H1 (cell line): ENCODE results near the gene CCR9. TPM values are rescaled to one million over a fixed set of nuclear protein-coding genes. Genes with fewer than 3 reads are reported as not detected.

Source experiments
- CTCF ChIA-PET: fragments of 300-600 bp; sonication (Branson Sonifier 250); formaldehyde crosslinking; loops from one replicate; lab custom pipeline; 2021; ENCODE audit not compliant: partially characterized antibody; lab: Charles Lee
- POLR2A ChIA-PET: fragments of 300-600 bp; sonication (Branson Sonifier 250); formaldehyde crosslinking; loops from one replicate; lab custom pipeline; 2021; ENCODE audit warnings: inconsistent platforms; ENCODE audit not compliant: partially characterized antibody; lab: Charles Lee
- DNase-seq, 2 experiments: peaks; one replicate each; pipeline versions ENCODE4 v3.0.0 to v3.0.0-alpha.2; 2010 to 2022; ENCODE audit warnings: low spot score in 2 of 2, low read depth in 1 of 2, mixed read lengths in 1 of 2
- FAIRE-seq: peaks from 2 replicates; lab custom pipeline; 2011; peaks lifted over from hg19 to GRCh38; lab: Jason Lieb, UNC
- H2AFZ ChIP-seq: 2 replicates; pipeline ENCODE4 v1.8.1; 2012; ENCODE audit warnings: low read length, inconsistent platforms
- H2AK5ac ChIP-seq: 2 replicates; pipeline ENCODE4 v1.6.1; 2013; ENCODE audit warnings: low read depth, low read length
- H2BK120ac ChIP-seq: replicated peaks from 2 replicates; pipeline ENCODE3; 2013; ENCODE audit warnings: low read depth, low read length, inconsistent platforms
- H2BK12ac ChIP-seq: 2 replicates; pipeline ENCODE4 v1.6.1; 2013; ENCODE audit warnings: low read depth, low read length
- H2BK15ac ChIP-seq: 2 replicates; pipeline ENCODE4 v1.6.1; 2013; ENCODE audit warnings: low read length
- H2BK20ac ChIP-seq: 2 replicates; pipeline ENCODE4 v1.6.1; 2013; ENCODE audit warnings: low read length
- H2BK5ac ChIP-seq: 2 replicates; pipeline ENCODE4 v1.6.1; 2013; ENCODE audit warnings: low read depth, low read length
- H3K14ac ChIP-seq: 2 replicates; pipeline ENCODE4 v1.6.1; 2013; ENCODE audit warnings: inconsistent platforms; ENCODE audit not compliant: insufficient read length
- H3K18ac ChIP-seq: 2 replicates; pipeline ENCODE4 v1.6.1; 2013; ENCODE audit warnings: low read length; ENCODE audit errors: extremely low read depth
- H3K23ac ChIP-seq: 2 replicates; pipeline ENCODE4 v1.6.1; 2013; ENCODE audit warnings: inconsistent platforms; ENCODE audit not compliant: insufficient read length
- H3K23me2 ChIP-seq: 2 replicates; pipeline ENCODE4 v1.6.1; 2013; ENCODE audit warnings: low read depth, low read length
- H3K27ac ChIP-seq: 2 replicates; pipeline ENCODE4 v1.6.1; 2011; ENCODE audit warnings: low read depth, low read length, inconsistent platforms
- H3K27me3 ChIP-seq, 4 experiments: replicated peaks in 1 of 4; 1 replicate in 1 of 4; 2 replicates in 3 of 4; pipeline versions ENCODE4 v1.6.1 to v1.8.1; 2011 to 2013; ENCODE audit warnings: low read length in 3 of 4, mild to moderate bottlenecking in 3 of 4, inconsistent platforms in 2 of 4, mixed read lengths in 2 of 4, moderate library complexity in 1 of 4; ENCODE audit not compliant: control insufficient read depth in 3 of 4, insufficient read depth in 3 of 4; ENCODE audit errors: extremely low read depth in 1 of 4
- H3K36me3 ChIP-seq, 4 experiments: 2 replicates each; pipeline versions ENCODE4 v1.6.1 to v1.8.1; 2011 to 2013; ENCODE audit warnings: mild to moderate bottlenecking in 4 of 4, low read length in 3 of 4, moderate library complexity in 2 of 4, control low read depth in 1 of 4, inconsistent platforms in 1 of 4; ENCODE audit not compliant: insufficient read depth in 4 of 4, control insufficient read depth in 2 of 4
- H3K4ac ChIP-seq: replicated peaks from 2 replicates; pipeline ENCODE3; 2013; ENCODE audit warnings: low read length, low read depth, mixed read lengths, inconsistent platforms; ENCODE audit not compliant: insufficient read length
- H3K4me1 ChIP-seq, 4 experiments: replicated peaks in 1 of 4; 1 replicate in 1 of 4; 2 replicates in 3 of 4; pipeline versions ENCODE4 v1.6.1 to v1.8.1; 2011 to 2013; ENCODE audit warnings: low read length in 3 of 4, inconsistent platforms in 2 of 4, mixed read lengths in 1 of 4; ENCODE audit not compliant: insufficient read depth in 4 of 4, control insufficient read depth in 3 of 4
- H3K4me2 ChIP-seq, 2 experiments: 2 replicates each; pipeline versions ENCODE4 v1.6.1 to v1.8.1; 2011 to 2013; ENCODE audit warnings: low read depth in 2 of 2, low read length in 2 of 2, control low read depth in 1 of 2, inconsistent platforms in 1 of 2, mild to moderate bottlenecking in 1 of 2; ENCODE audit not compliant: insufficient read depth in 1 of 2
- H3K4me3 ChIP-seq, 4 experiments: fragments of 200-600, 300-600 bp in 1 of 4; sonication (generic), shearing (Covaris generic), sonication (Bioruptor Twin) in 1 of 4; 2 replicates each; pipeline versions ENCODE4 v1.5.1 to v1.8.1; 2011 to 2016; ENCODE audit warnings: low read length in 4 of 4, low read depth in 3 of 4, control low read depth in 2 of 4, inconsistent platforms in 2 of 4, mild to moderate bottlenecking in 2 of 4, mixed read lengths in 1 of 4, moderate library complexity in 1 of 4; ENCODE audit not compliant: insufficient read depth in 2 of 4; ENCODE audit errors: extremely low read depth in 1 of 4
- H3K56ac ChIP-seq: replicated peaks from 2 replicates; pipeline ENCODE3; 2013; ENCODE audit warnings: low read depth, mild to moderate bottlenecking, mixed read lengths, low read length, inconsistent platforms; ENCODE audit not compliant: insufficient read length
- H3K79me1 ChIP-seq: 2 replicates; pipeline ENCODE4 v1.6.1; 2013; ENCODE audit warnings: low read depth, low read length, control low read depth
- H3K79me2 ChIP-seq, 2 experiments: 2 replicates each; pipeline versions ENCODE4 v1.6.1 to v1.8.1; 2012 to 2013; ENCODE audit warnings: low read length in 2 of 2, mild to moderate bottlenecking in 2 of 2, inconsistent platforms in 1 of 2; ENCODE audit not compliant: insufficient read depth in 2 of 2, control insufficient read depth in 1 of 2
- H3K9ac ChIP-seq, 4 experiments: replicated peaks in 1 of 4; 1 replicate in 1 of 4; 2 replicates in 3 of 4; pipeline versions ENCODE4 v1.6.1 to v1.8.1; 2011 to 2013; ENCODE audit warnings: low read depth in 3 of 4, low read length in 3 of 4, control low read depth in 2 of 4, mild to moderate bottlenecking in 2 of 4, moderate library complexity in 2 of 4, inconsistent platforms in 1 of 4; ENCODE audit errors: extremely low read depth in 1 of 4
- H3K9me3 ChIP-seq, 2 experiments: 2 replicates each; pipeline versions ENCODE4 v1.6.1 to v1.8.1; 2012 to 2013; ENCODE audit warnings: mild to moderate bottlenecking in 2 of 2, moderate library complexity in 2 of 2, control low read depth in 1 of 2, inconsistent platforms in 1 of 2, low read depth in 1 of 2, low read length in 1 of 2, mixed read lengths in 1 of 2; ENCODE audit not compliant: insufficient read depth in 2 of 2
- H4K20me1 ChIP-seq, 2 experiments: replicated peaks in 1 of 2; 2 replicates each; pipeline versions ENCODE3 to v1.8.1; 2011 to 2013; ENCODE audit warnings: inconsistent platforms in 2 of 2, low read length in 2 of 2, mild to moderate bottlenecking in 1 of 2; ENCODE audit not compliant: insufficient read depth in 2 of 2, control insufficient read depth in 1 of 2
- H4K5ac ChIP-seq: 2 replicates; pipeline ENCODE4 v1.6.1; 2013; ENCODE audit warnings: low read length, low read depth, mixed read lengths, inconsistent platforms; ENCODE audit not compliant: insufficient read length
- H4K8ac ChIP-seq: 2 replicates; pipeline ENCODE4 v1.8.0; 2013; ENCODE audit warnings: mild to moderate bottlenecking, moderate library complexity, low read length, inconsistent platforms; ENCODE audit not compliant: insufficient read depth; ENCODE audit errors: extremely low read depth
- H4K91ac ChIP-seq: replicated peaks from 2 replicates; pipeline ENCODE3; 2013; ENCODE audit warnings: low read length, mixed read lengths, inconsistent platforms; ENCODE audit not compliant: insufficient read length
- ASH2L ChIP-seq: fragments of 200-600, 300-600 bp; sonication (generic); IDR thresholded peaks from one replicate; pipeline ENCODE4 v1.7.1; 2017; ENCODE audit warnings: low read length
- WGBS, 2 experiments: shearing (Covaris generic) in 1 of 2; methylation state at CpG; one replicate each; pipeline versions ENCODE4 v1.1.6 to v1.1.7; 2013 to 2015; ENCODE audit warnings: low lambda C conversion rate in 2 of 2, mixed read lengths in 2 of 2, inconsistent platforms in 1 of 2, low coverage in 1 of 2, missing lambda C conversion rate in 1 of 2; ENCODE audit not compliant: insufficient replicate concordance in 2 of 2, insufficient coverage in 1 of 2, insufficient read length in 1 of 2; ENCODE audit errors: extremely low coverage in 1 of 2, missing lambda C conversion rate in 1 of 2; 5-methylcytosine and 5-hydroxymethylcytosine counted together
- polyA plus RNA-seq, 7 experiments: library from polyadenylated mRNA; depleted of rRNA in 3 of 7; stranded (reverse) in 5 of 7; unstranded in 2 of 7; fragments of >200 nt in 5 of 7; fragments of 200-250 nt in 2 of 7; gene quantifications; 1 replicate in 5 of 7; 2 replicates in 1 of 7; 4 replicates in 1 of 7; pipeline versions ENCODE4 v1.2.1 to v1.2.3, GENCODE V29; 2011 to 2013; ENCODE audit warnings: missing spikeins in 2 of 7, mixed read lengths in 2 of 7
- total RNA-seq: library from RNA; stranded (reverse); fragmentation: NEBNext Ultra II Directional; extraction: Animal tissue kit (Norgen Biotek cat#: 25700); gene quantifications from 2 replicates; pipeline ENCODE4 v1.2.1, GENCODE V29; 2021

The CCR9 gene
- total and polyA plus RNA-seq, 2 of the 8 experiments (the other 6 are each of a cell fraction or from before 2014, with no cell fraction given): not detected

DNA sequence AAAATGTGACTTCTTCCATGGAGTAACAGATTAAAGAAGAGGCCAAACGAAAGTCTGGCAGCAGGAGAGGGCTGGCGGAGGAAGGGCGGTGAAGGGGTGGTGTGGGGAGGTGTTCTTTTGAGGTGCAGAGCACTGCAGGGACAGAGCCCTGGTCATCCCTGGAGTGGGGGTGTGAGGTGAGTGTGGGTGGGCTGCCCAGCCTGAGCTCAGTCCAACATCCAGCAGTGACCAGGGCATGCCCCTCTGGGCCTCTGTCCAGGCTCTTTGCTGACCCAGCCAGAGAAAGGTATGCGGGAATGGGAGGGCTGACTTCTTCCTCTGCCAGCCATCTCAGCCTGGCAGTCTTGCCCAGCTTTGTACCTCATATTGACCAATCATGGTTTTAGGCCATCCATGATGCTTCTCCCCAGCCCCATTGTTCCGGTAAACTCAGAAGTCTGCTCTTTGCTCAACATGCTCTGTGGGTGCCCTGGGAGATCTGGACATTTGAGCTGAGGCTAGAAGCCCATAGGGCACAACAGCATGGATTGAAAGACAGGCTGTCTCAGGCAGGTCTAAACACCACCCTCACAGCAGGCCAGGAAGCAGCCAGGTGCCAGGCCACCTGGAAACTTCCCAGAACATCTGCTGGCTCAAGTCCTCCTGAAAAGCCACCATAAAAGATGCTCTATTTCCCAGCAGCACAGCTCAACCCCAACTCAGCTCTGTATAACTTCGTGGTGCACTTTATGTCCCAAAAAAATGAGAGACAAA, 31.0 kb downstream of the CCR9 start:
- H3K23me2 ChIP-seq: no peaks in the 10 kb centered on the region
- no peak overlapping the region for H2BK15ac ChIP-seq
- no peak for FAIRE-seq
- no peak overlapping the region for H3K23ac ChIP-seq
- H3K27me3 ChIP-seq: peaks cover 0 to 5% (median 0%) of the 10 kb centered on the region in 4 experiments; a peak in 3 of 7 replicates
- H2BK5ac ChIP-seq: no peak overlapping the region
- no peak overlapping the region for H2BK20ac ChIP-seq
- no peak overlapping the region for H2AFZ ChIP-seq
- H3K4me3 ChIP-seq: no peak overlapping the region
- no peak overlapping the region for H2BK120ac ChIP-seq
- DNase-seq: no peak
- no peaks in the 10 kb centered on the region for H3K79me2 ChIP-seq
- H3K4me1 ChIP-seq: no peaks in the 10 kb centered on the region; a peak in 1 of 7 replicates
- H2AK5ac ChIP-seq: no peak overlapping the region
- CTCF ChIA-PET: interaction anchor here (0.7 to 1.6 kb wide), 4 partner anchors 9 to 33 kb away, joined by 3 to 4 read pairs (median 4); no protein-coding TSS in a partner anchor
- H3K79me1 ChIP-seq: no peaks in the 10 kb centered on the region
- H3K56ac ChIP-seq: no peak overlapping the region
- no peak overlapping the region for H4K5ac ChIP-seq
- no peak overlapping the region for H3K4ac ChIP-seq
- H3K9ac ChIP-seq: no peak overlapping the region
- H3K4me2 ChIP-seq: no peak overlapping the region
- no peak overlapping the region for H3K27ac ChIP-seq
- H3K14ac ChIP-seq: no peak overlapping the region
- H3K9me3 ChIP-seq: no peaks in the 10 kb centered on the region
- peaks cover 0 to 4% (median 0%) of the 10 kb centered on the region in 4 experiments; a peak in 4 of 8 replicates for H3K36me3 ChIP-seq
- 89% methylated on average over 6 of the region's 6 CpGs; no CpG with 5 or more reads in 1 of the 2 experiments for WGBS, 2 experiments
- H2BK12ac ChIP-seq: no peak overlapping the region
- H4K8ac ChIP-seq: no peak overlapping the region
- no peak for TF ChIP-seq ASH2L
- no peak overlapping the region for H3K18ac ChIP-seq
- no peak overlapping the region for H4K91ac ChIP-seq
- POLR2A ChIA-PET: interaction anchor here (0.8 kb wide), 1 partner anchor 14 kb away, joined by 3 read pairs; no protein-coding TSS in a partner anchor
- peaks cover 2 to 3% of the 10 kb centered on the region in 2 experiments for H4K20me1 ChIP-seq
